K562 (cell line): ENCODE measurements around the gene EAF1. TPM values are rescaled to one million over a fixed set of nuclear protein-coding genes. Genes with fewer than 3 reads are reported as not detected.

ENCODE experiments used
- ATAC-seq: fragments of 200-7000 bp; cut with Tn5 transposase; 3 replicates; pipeline ENCODE4 v1.9.1; 2020; ENCODE audit warnings: moderate library complexity
- BruUV-seq: library from RNA; stranded (reverse); fragments of 400-500 nt; replicated peaks from 2 replicates; lab custom pipeline; 2021; lab: Mats Ljungman, UMichigan
- CTCF ChIA-PET: fragments of 300-600 bp; formaldehyde crosslinking; extraction: SDS; loops from one replicate; lab custom pipeline; 2021; ENCODE audit warnings: low intra/inter-chr PET ratio; lab: Yijun Ruan, JAX
- POLR2A ChIA-PET: fragments of 300-600, 350-650 bp; sonication (Branson Sonifier 250); formaldehyde crosslinking; extraction: SDS; loops from one replicate; lab custom pipeline; 2021; ENCODE audit warnings: antibody characterized with exemption, inconsistent platforms; lab: Yijun Ruan, JAX
- DNase-seq, 4 experiments: peaks; one replicate each; pipeline versions ENCODE4 v3.0.0 to v3.0.0-alpha.2; 2011 to 2018; ENCODE audit warnings: low spot score in 3 of 4, mixed read lengths in 3 of 4; ENCODE audit errors: extremely low read depth in 1 of 4
- FAIRE-seq: peaks from 2 replicates; lab custom pipeline; 2011; peaks lifted over from hg19 to GRCh38; lab: Jason Lieb, UNC
- H2AFZ ChIP-seq: 2 replicates; pipeline ENCODE4 v1.6.0; 2011; ENCODE audit warnings: low read depth, low read length, control low read depth, inconsistent platforms
- H3K27ac ChIP-seq: fragments of 200-600 bp; 3 replicates; pipeline ENCODE4 v1.8.0; 2011; ENCODE audit warnings: low read depth, mild to moderate bottlenecking, control low read depth, inconsistent platforms, low read length, moderate library complexity, mixed read lengths; ENCODE audit errors: extremely low read depth
- H3K27me3 ChIP-seq, 2 experiments: fragments of 300-600 bp in 1 of 2; 2 replicates in 1 of 2; 3 replicates in 1 of 2; pipeline versions ENCODE4 v1.6.0 to v1.8.0; 2011; ENCODE audit warnings: inconsistent platforms in 2 of 2, low read length in 2 of 2, mild to moderate bottlenecking in 1 of 2, mixed read lengths in 1 of 2, moderate library complexity in 1 of 2; ENCODE audit not compliant: control insufficient read depth in 2 of 2, insufficient read depth in 2 of 2
- H3K36me3 ChIP-seq: fragments of 300-600 bp; 3 replicates; pipeline ENCODE4 v1.8.0; 2011; ENCODE audit warnings: mild to moderate bottlenecking, low read length, inconsistent platforms; ENCODE audit not compliant: control insufficient read depth, insufficient read depth
- H3K4me1 ChIP-seq, 2 experiments: fragments of 200-600 bp in 1 of 2; replicated peaks in 1 of 2; 2 replicates in 1 of 2; 3 replicates in 1 of 2; pipeline versions ENCODE4 v1.5.1 to v1.8.0; 2011; ENCODE audit warnings: inconsistent platforms in 2 of 2, low read length in 2 of 2, mild to moderate bottlenecking in 1 of 2, mixed read lengths in 1 of 2, moderate library complexity in 1 of 2; ENCODE audit not compliant: control insufficient read depth in 2 of 2, insufficient read depth in 2 of 2
- H3K4me2 ChIP-seq: 2 replicates; pipeline ENCODE4 v1.6.1; 2011; ENCODE audit warnings: low read length, control low read depth, inconsistent platforms, mixed read lengths; ENCODE audit not compliant: insufficient read depth
- H3K4me3 ChIP-seq: fragments of 200-600 bp; sonication (generic), shearing (Covaris generic); 2 replicates; pipeline ENCODE4 v1.5.1; 2016; ENCODE audit warnings: control low read depth, inconsistent platforms
- H3K79me2 ChIP-seq: fragments of 200-600 bp; 3 replicates; pipeline ENCODE4 v1.8.0; 2011; ENCODE audit warnings: low read length, inconsistent platforms; ENCODE audit not compliant: control insufficient read depth, insufficient read depth
- H3K9ac ChIP-seq, 2 experiments: 2 replicates each; pipeline versions ENCODE4 v1.6.0 to v1.6.1; 2011; ENCODE audit warnings: low read depth in 2 of 2, low read length in 2 of 2, control low read depth in 1 of 2, inconsistent platforms in 1 of 2, mild to moderate bottlenecking in 1 of 2, mixed read lengths in 1 of 2; ENCODE audit not compliant: insufficient read depth in 1 of 2
- H3K9me1 ChIP-seq: one replicate; pipeline ENCODE4 v1.6.0; 2011; ENCODE audit warnings: inconsistent platforms, mild to moderate bottlenecking, low read length, moderate library complexity; ENCODE audit not compliant: control insufficient read depth, insufficient read depth
- H3K9me3 ChIP-seq: replicated peaks from 2 replicates; pipeline ENCODE4 v1.5.1; 2011; ENCODE audit warnings: low read depth, low read length, inconsistent platforms; ENCODE audit not compliant: control insufficient read depth, insufficient read depth
- H4K20me1 ChIP-seq: replicated peaks from 2 replicates; pipeline ENCODE4 v1.6.1; 2011; ENCODE audit warnings: low read length, inconsistent platforms, mixed read lengths; ENCODE audit not compliant: control insufficient read depth, insufficient read depth
- ADNP ChIP-seq: fragments of 200-800 bp; sonication (Bioruptor generic); IDR thresholded peaks from 2 replicates; pipeline ENCODE4 v1.6.1; 2016; ENCODE audit warnings: missing genetic modification characterization, missing compliant biosample characterization
- DNMT1 ChIP-seq: fragments of 450-650 bp; IDR thresholded peaks from 2 replicates; pipeline ENCODE4 v1.6.1; 2016; ENCODE audit warnings: antibody characterized with exemption, mild to moderate bottlenecking
- MCM2 ChIP-seq: fragments of 450-650 bp; IDR thresholded peaks from 2 replicates; pipeline ENCODE4 v1.6.1; 2017; ENCODE audit warnings: low read depth, mild to moderate bottlenecking
- POLR2A ChIP-seq: fragments of 450-650 bp; conservative IDR thresholded peaks from 2 replicates; pipeline ENCODE4 v1.6.1; 2016
- PRPF4 ChIP-seq: fragments of 200-400 bp; formaldehyde crosslinking; IDR thresholded peaks from one replicate; pipeline ENCODE4 v1.6.1; 2017; ENCODE audit warnings: low read length, low read depth, mild to moderate bottlenecking; ENCODE audit not compliant: insufficient read depth, poor library complexity, severe bottlenecking
- REST ChIP-seq, 2 experiments: fragments of 450-650 bp; formaldehyde crosslinking in 1 of 2; IDR thresholded peaks; 2 replicates each; pipeline versions ENCODE4 v1.4.0 to v1.6.1; 2014 to 2020; ENCODE audit warnings: mild to moderate bottlenecking in 2 of 2, borderline replicate concordance in 1 of 2, low read depth in 1 of 2
- ZC3H4 ChIP-seq: sonication (generic); formaldehyde crosslinking; IDR thresholded peaks from 2 replicates; pipeline ENCODE4 v1.9.0; 2021; ENCODE audit warnings: missing genetic modification reagents, borderline replicate concordance
- whole genome bisulfite sequencing: fragments of 100-300 bp; shearing (Covaris generic); methylation state at CpG from one replicate; pipeline ENCODE4 v1.1.6; 2016; ENCODE audit warnings: low coverage, mixed read lengths; ENCODE audit not compliant: insufficient coverage; ENCODE audit errors: missing lambda C conversion rate; 5-methylcytosine and 5-hydroxymethylcytosine counted together
- in situ Hi-C: fragments of 300-500 bp; cut with MboI; formaldehyde crosslinking; loops from 4 replicates; pipeline ENCODE4 v1.15.0; 2018; ENCODE audit warnings: inconsistent platforms, mixed read lengths
- intact Hi-C: fragments of 100-400 bp; cut with micrococcal nuclease; formaldehyde crosslinking; loops from 2 replicates; pipeline ENCODE4 v1.14.2; 2022
- polyA plus RNA-seq, 8 experiments: library from polyadenylated mRNA; depleted of rRNA in 4 of 8; stranded (reverse) in 5 of 8; unstranded in 3 of 8; fragments of >200 nt; fragmentation: Nextera tagmentation in 2 of 8; fragmentation: Illumina TruSeq in 1 of 8; extraction: Ambion mirVana in 2 of 8; extraction: Trizol in 1 of 8; gene quantifications; 2 replicates each; pipeline versions ENCODE4 v1.2.1 to v1.2.3, GENCODE V29; 2011 to 2014; ENCODE audit warnings: inconsistent platforms in 1 of 8, missing spikeins in 1 of 8
- total RNA-seq, 7 experiments: library from RNA; depleted of rRNA in 6 of 7; stranded (reverse); fragments of >200 nt in 6 of 7; fragmentation: Illumina TruSeq in 2 of 7; extraction: Trizol in 2 of 7; gene quantifications; 2 replicates each; pipeline versions ENCODE4 v1.2.1 to v1.2.3, GENCODE V29; 2011 to 2021; ENCODE audit warnings: low replicate concordance in 1 of 7

EAF1 gene
- total and polyA plus RNA-seq, 9 of the 15 experiments (the other 6 are each of a cell fraction or from before 2014, with no cell fraction given), result 7.0 to 26.8 (median 20.4) TPM

GRCh38 chr3:15409239-15409638, 18.2 kb upstream of the EAF1 start:
- ChIA-PET POLR2A (interaction anchor here (0.5 kb wide), 1 partner anchor 302 kb away, joined by 3 read pairs; no protein-coding TSS in a partner anchor), CTCF (interaction anchor here (0.9 kb wide), 1 partner anchor 140 kb away, joined by 4 read pairs; no protein-coding TSS in a partner anchor)
- TF ChIP-seq DNMT1 (no peak), MCM2 (no peak), ADNP (tag) (no peak)
- intact Hi-C loops (loop anchor here (5.0 kb wide), 1 partner anchor 482 kb away; no protein-coding TSS in a partner anchor), in situ Hi-C loops (no loop called here)
- Histone ChIP-seq H3K9ac (no peak overlapping the region), H3K9me3 (no peaks in the 10 kb centered on the region), H4K20me1 (no peaks in the 10 kb centered on the region), H3K9me1 (no peaks in the 10 kb centered on the region), H3K4me1 (no peaks in the 10 kb centered on the region), H3K79me2 (no peaks in the 10 kb centered on the region), H3K27me3 (no peaks in the 10 kb centered on the region), H2AFZ (no peak overlapping the region), H3K4me3 (no peak overlapping the region), H3K27ac (no peak overlapping the region), H3K36me3 (peaks cover 28% of the 10 kb centered on the region; the same call in 2 of the 3 replicates), H3K4me2 (no peak overlapping the region)
- FAIRE-seq, result no peak
- no TSS peak for BruUV-seq
- WGBS, result 77% methylated on average over 3 of the region's 3 CpGs
- DNase-seq, result no peak
- ATAC-seq, result no peak

- intact Hi-C loops, result loop anchor here (5.0 kb wide), 1 partner anchor 482 kb away; no protein-coding TSS in a partner anchor
- no peak for TF ChIP-seq ZC3H4 (CRISPR knock-in tag)
- TF ChIP-seq REST (IDR thresholded peaks at IDR 0.05; ENCODE audit: borderline replicate concordance), result no peak
- TF ChIP-seq REST (CRISPR knock-in tag; IDR thresholded peaks at IDR 0.05; ENCODE audit: low read depth), result no peak
- TF ChIP-seq PRPF4, result no peak
- no peak for TF ChIP-seq POLR2A
Measured at GRCh38 chr3:15409774-15410173, 17.6 kb upstream of the EAF1 start.

More at GRCh38 chr3:15409774-15410173, 17.6 kb upstream of the EAF1 start:
- no peak overlapping the region for H3K9ac ChIP-seq
- no peaks in the 10 kb centered on the region for H3K9me3 ChIP-seq
- H3K27me3 ChIP-seq, result no peaks in the 10 kb centered on the region
- peaks cover 32% of the 10 kb centered on the region; the same call in 2 of the 3 replicates for H3K36me3 ChIP-seq
- H3K79me2 ChIP-seq, result no peaks in the 10 kb centered on the region
- H3K9me1 ChIP-seq, result no peaks in the 10 kb centered on the region
- no TSS peak for BruUV-seq
- H4K20me1 ChIP-seq, result no peaks in the 10 kb centered on the region
- no peak overlapping the region for H3K27ac ChIP-seq
- no peak overlapping the region for H2AFZ ChIP-seq
- H3K4me2 ChIP-seq, result no peak overlapping the region
- CTCF ChIA-PET, result interaction anchor here (0.9 kb wide), 1 partner anchor 141 kb away, joined by 4 read pairs; no protein-coding TSS in a partner anchor
- DNase-seq, result no peak
- in situ Hi-C loops, result no loop called here
- no peaks in the 10 kb centered on the region for H3K4me1 ChIP-seq
- WGBS, result 69% methylated on average over 2 of the region's 2 CpGs
- ATAC-seq, result no peak
- FAIRE-seq, result no peak
- H3K4me3 ChIP-seq, result no peak overlapping the region
- POLR2A ChIA-PET, result no interaction called here
